Subcutaneous abdominal adipose tissue (tissue), 5 donors: ENCODE measurements around the gene RAPGEF2.
"Not testable (repeated sequence)": the region's sequence is repeated elsewhere in the genome, so short reads cannot be mapped to it uniquely, and the experiment has no call there.

Source experiments
- H3K27ac ChIP-seq: one replicate; pipeline ENCODE4 v1.7.0; 2013; ENCODE audit warnings: low read depth, mild to moderate bottlenecking, inconsistent platforms, low read length, moderate library complexity
- H3K27me3 ChIP-seq, 5 donors: one replicate each; pipeline ENCODE4 v1.7.0; 2013; ENCODE audit warnings: low read length in 5 of 5, inconsistent platforms in 1 of 5; ENCODE audit not compliant: control insufficient read depth in 5 of 5, insufficient read depth in 4 of 5
- H3K36me3 ChIP-seq, 5 donors: one replicate each; pipeline ENCODE4 v1.7.0; 2013; ENCODE audit warnings: low read length in 5 of 5; ENCODE audit not compliant: control insufficient read depth in 5 of 5, insufficient read depth in 5 of 5
- H3K4me1 ChIP-seq, 5 donors: one replicate each; pipeline ENCODE4 v1.7.0; 2013; ENCODE audit warnings: low read length in 5 of 5, mild to moderate bottlenecking in 3 of 5, moderate library complexity in 1 of 5; ENCODE audit not compliant: control insufficient read depth in 5 of 5, insufficient read depth in 5 of 5
- H3K4me3 ChIP-seq, 5 donors: one replicate each; pipeline ENCODE4 v1.7.0; 2013; ENCODE audit warnings: low read length in 5 of 5, low read depth in 1 of 5
- H3K9ac ChIP-seq, 5 donors: one replicate each; pipeline ENCODE4 v1.7.0; 2013; ENCODE audit warnings: low read length in 5 of 5, mild to moderate bottlenecking in 4 of 5, moderate library complexity in 3 of 5
- H3K9me3 ChIP-seq, 5 donors: one replicate each; pipeline ENCODE4 v1.7.0; 2013; ENCODE audit warnings: low read length in 5 of 5; ENCODE audit not compliant: control insufficient read depth in 5 of 5
- donor health status: healthy.
- donor health status: healthy.
- donor health status: healthy.
- donor health status: healthy.
- donor health status: healthy.

Gene RAPGEF2

GRCh38 chr4:159155119-159155518 is 52.2 kb downstream of the RAPGEF2 start:
- Histone ChIP-seq H3K9ac (no peak overlapping the region), H3K9me3 (no peaks in the 10 kb centered on the region), H3K27me3 (no peaks in the 10 kb centered on the region), H3K4me1 (peaks cover 0 to 30% (median 12%) of the 10 kb centered on the region in 5 donors), H3K27ac (peak overlapping the region; percentile 25), H3K4me3 (no peak overlapping the region), H3K36me3 (no peaks in the 10 kb centered on the region)

- Histone ChIP-seq H3K9ac (no peak overlapping the region), H3K4me1 (peaks cover 0 to 22% (median 8%) of the 10 kb centered on the region in 5 donors), H3K9me3 (no peaks in the 10 kb centered on the region), H3K27me3 (no peaks in the 10 kb centered on the region), H3K4me3 (no peak overlapping the region), H3K27ac (no peak overlapping the region), H3K36me3 (no peaks in the 10 kb centered on the region)
Measured at GRCh38 chr4:159158083-159158617, 55.3 kb downstream of the RAPGEF2 start.

DNA sequence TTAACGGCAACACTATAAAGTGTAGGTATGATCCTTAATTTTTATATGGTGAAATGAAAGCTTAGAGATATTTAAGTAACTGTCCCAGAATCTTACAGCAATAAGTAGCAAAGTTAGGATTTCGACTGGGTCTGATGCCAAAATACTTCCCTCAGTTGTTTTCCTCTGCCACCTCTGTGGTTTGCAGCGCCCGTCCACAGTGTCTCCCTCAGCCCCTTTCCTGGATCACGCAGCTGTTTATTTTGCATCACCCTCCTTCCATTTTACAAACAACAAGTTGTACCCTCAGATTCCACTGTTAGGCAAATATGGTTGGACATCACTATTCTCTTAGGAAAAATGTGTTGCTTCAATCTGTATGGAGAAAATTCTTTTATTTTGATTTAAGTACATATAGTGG is 56.1 kb downstream of the RAPGEF2 start:
- no peaks in the 10 kb centered on the region for H3K36me3 ChIP-seq
- H3K27ac ChIP-seq = peak overlapping the region; percentile 20
- no peak overlapping the region for H3K4me3 ChIP-seq
- no peaks in the 10 kb centered on the region for H3K27me3 ChIP-seq
- H3K9me3 ChIP-seq = no peaks in the 10 kb centered on the region
- peaks cover 0 to 22% (median 8%) of the 10 kb centered on the region in 5 donors for H3K4me1 ChIP-seq
- H3K9ac ChIP-seq = no peak overlapping the region

DNA sequence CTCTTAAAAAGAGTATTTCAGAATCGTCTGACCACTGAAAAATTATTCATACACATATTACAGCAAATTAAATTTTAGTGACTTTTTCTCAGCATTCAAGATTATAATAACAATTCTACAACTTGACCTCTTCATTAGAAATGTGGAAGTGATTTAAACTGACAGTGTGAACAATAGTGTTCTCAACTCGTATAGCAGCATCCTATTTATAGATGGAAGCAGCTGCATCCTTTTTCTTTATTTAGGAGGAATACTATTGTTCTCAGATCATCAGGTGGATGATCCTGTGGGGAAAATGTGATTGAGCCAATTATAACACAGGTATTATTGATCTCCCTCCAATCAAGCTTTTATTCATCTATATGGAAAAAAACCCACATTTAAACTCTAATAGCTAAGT is 56.7 kb downstream of the RAPGEF2 start:
- H3K27ac ChIP-seq = no peak overlapping the region
- H3K4me1 ChIP-seq = peaks cover 0 to 22% (median 8%) of the 10 kb centered on the region in 5 donors
- no peaks in the 10 kb centered on the region for H3K9me3 ChIP-seq

GRCh38 chr4:159160242-159160641 is 57.4 kb downstream of the RAPGEF2 start:
- no peaks in the 10 kb centered on the region for H3K36me3 ChIP-seq
- H3K27ac ChIP-seq = no peak overlapping the region
- no peak overlapping the region for H3K9ac ChIP-seq
- H3K27me3 ChIP-seq = no peaks in the 10 kb centered on the region
- H3K4me1 ChIP-seq = peaks cover 0 to 22% (median 7%) of the 10 kb centered on the region in 5 donors
- no peak overlapping the region for H3K4me3 ChIP-seq
- H3K9me3 ChIP-seq = no peaks in the 10 kb centered on the region

More for the DNA sequence above, 56.7 kb downstream of the RAPGEF2 start:
- Histone ChIP-seq H3K4me3 (no peak overlapping the region), H3K9ac (no peak overlapping the region), H3K27me3 (no peaks in the 10 kb centered on the region), H3K36me3 (no peaks in the 10 kb centered on the region)

DNA sequence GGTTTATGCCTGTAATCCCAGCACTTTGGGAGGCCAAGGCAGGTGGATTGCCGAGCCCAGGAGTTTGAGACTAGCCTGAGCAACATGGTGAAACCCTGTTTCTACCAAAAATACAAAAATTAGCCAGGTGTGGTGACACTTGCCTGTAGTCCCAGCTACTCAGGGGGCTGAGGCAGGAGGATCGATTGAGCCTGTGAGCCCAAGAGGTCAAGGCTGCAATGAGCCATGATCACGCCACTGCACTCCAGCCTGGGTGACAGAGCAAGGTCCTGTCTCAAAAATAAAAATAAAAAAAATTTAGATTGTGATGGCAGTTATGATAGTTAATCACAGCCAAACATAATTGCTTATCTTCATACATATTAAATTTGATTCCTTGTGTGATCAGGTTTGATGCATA is 58.6 kb downstream of the RAPGEF2 start:
- H3K27me3 ChIP-seq, H3K9me3 ChIP-seq, H3K9ac ChIP-seq, H3K27ac ChIP-seq, H3K4me3 ChIP-seq, H3K36me3 ChIP-seq: not testable (repeated sequence)
- peaks cover 0 to 28% (median 11%) of the 10 kb centered on the region in 5 donors for H3K4me1 ChIP-seq

DNA sequence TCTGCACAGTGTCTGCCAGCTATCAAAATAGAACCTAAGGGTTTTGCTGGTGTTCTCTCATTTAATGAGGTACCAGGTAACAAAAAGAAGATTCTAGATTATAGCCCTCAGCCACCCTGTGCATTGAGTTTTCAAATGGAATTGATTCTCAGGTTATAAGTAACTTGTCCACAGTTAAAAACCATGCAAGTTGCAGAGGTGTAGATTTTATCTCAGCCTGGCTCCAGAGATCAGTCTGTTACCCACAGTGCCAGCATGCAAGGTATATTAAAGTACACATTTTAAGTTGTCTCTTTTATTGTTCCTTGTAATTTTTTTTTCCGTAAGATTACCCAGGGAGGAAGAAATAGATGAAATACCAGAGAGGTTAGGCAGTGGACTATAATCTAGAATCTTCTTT is 59.7 kb downstream of the RAPGEF2 start:
- Histone ChIP-seq H3K4me1 (peaks cover 0 to 26% (median 18%) of the 10 kb centered on the region in 5 donors), H3K27me3 (no peaks in the 10 kb centered on the region), H3K36me3 (no peaks in the 10 kb centered on the region), H3K9ac (no peak overlapping the region), H3K9me3 (no peaks in the 10 kb centered on the region), H3K4me3 (no peak overlapping the region), H3K27ac (no peak overlapping the region)

DNA sequence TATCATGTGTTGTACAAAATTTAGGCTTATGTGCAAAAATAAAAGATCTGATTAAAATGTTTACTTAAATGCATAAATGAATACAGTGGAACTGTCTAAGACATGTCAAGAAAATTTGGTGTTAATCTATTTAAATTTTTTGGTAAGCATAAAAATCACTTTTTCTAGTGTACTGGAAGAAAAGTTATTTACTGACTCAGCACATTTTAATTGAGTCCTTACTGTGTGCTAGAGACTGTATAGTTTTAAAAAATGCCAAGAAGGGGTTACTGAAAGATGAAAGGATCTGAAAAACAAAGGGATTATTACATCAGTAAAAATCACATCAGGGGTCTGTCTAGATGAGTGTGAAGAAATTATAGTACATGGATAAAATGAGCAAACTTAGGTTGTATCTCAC is 60.6 kb downstream of the RAPGEF2 start:
- H3K4me1 ChIP-seq = peaks cover 0 to 22% (median 16%) of the 10 kb centered on the region in 5 donors
- no peak overlapping the region for H3K9ac ChIP-seq
- no peaks in the 10 kb centered on the region for H3K36me3 ChIP-seq
- no peak overlapping the region for H3K4me3 ChIP-seq
- H3K27ac ChIP-seq = no peak overlapping the region
- no peaks in the 10 kb centered on the region for H3K9me3 ChIP-seq
- no peaks in the 10 kb centered on the region for H3K27me3 ChIP-seq

GRCh38 chr4:159169404-159170302 is 66.8 kb downstream of the RAPGEF2 start:
- no peaks in the 10 kb centered on the region for H3K36me3 ChIP-seq
- H3K27ac ChIP-seq = no peak overlapping the region
- no peak overlapping the region for H3K4me3 ChIP-seq
- peaks cover under 1 to 31% (median 17%) of the 10 kb centered on the region in 5 donors for H3K4me1 ChIP-seq
- H3K9ac ChIP-seq = no peak overlapping the region
- H3K27me3 ChIP-seq = no peaks in the 10 kb centered on the region
- H3K9me3 ChIP-seq = no peaks in the 10 kb centered on the region

DNA sequence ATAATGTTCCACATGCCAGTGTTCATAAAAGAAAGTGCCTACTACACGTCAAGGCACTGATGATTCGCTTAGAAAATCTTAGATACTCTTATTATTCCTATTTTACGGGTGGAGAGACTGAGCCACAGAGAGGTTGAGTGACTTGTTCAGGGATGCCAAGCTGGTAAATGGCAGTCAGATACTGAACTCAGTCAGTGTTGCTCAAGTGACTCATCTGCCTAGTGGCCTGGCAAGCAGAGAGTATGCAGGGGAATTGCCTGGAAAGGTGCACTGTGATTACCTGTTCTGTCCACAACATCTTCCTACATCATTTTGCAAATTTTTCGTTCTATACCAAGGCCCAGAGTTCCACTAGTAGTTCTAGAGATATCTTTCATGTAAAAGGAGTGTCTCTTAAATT is 68.4 kb downstream of the RAPGEF2 start:
- H3K9me3 ChIP-seq = no peaks in the 10 kb centered on the region
- H3K4me1 ChIP-seq = peaks cover 6 to 41% (median 22%) of the 10 kb centered on the region in 5 donors
- no peak overlapping the region for H3K27ac ChIP-seq
- no peak overlapping the region for H3K4me3 ChIP-seq
- H3K9ac ChIP-seq = no peak overlapping the region
- H3K36me3 ChIP-seq = no peaks in the 10 kb centered on the region
- H3K27me3 ChIP-seq = no peaks in the 10 kb centered on the region
